NB4 (cell line): ENCODE results near the gene UNC5C.
A peak's percentile ranks its signal among the peaks of the same experiment; 100 is the strongest.

Experiments used
- DNase-seq: peaks from one replicate; pipeline ENCODE4 v3.0.0; 2010; ENCODE audit warnings: low read depth
- H3K4me3 ChIP-seq: one replicate; pipeline ENCODE4 v1.5.1; 2011; ENCODE audit warnings: mild to moderate bottlenecking, low read depth, low read length, moderate library complexity
- MYC ChIP-seq: IDR thresholded peaks from 2 replicates; pipeline ENCODE4 v1.6.1; 2011; ENCODE audit warnings: low read depth, low read length
- POLR2A ChIP-seq: IDR thresholded peaks from 2 replicates; pipeline ENCODE4 v1.6.1; 2011; ENCODE audit warnings: mild to moderate bottlenecking; ENCODE audit not compliant: insufficient read length; ENCODE audit errors: extremely low read depth
- TF ChIP-seq, protein P1 (sequence below): IDR thresholded peaks from 2 replicates; pipeline ENCODE4 v1.6.1; 2011; ENCODE audit warnings: low read depth, low read length
- TF ChIP-seq, protein P2 (sequence below): IDR thresholded peaks from one replicate; pipeline ENCODE4 v1.5.1; 2012; ENCODE audit warnings: low read depth, low read length

Gene UNC5C

DNA sequence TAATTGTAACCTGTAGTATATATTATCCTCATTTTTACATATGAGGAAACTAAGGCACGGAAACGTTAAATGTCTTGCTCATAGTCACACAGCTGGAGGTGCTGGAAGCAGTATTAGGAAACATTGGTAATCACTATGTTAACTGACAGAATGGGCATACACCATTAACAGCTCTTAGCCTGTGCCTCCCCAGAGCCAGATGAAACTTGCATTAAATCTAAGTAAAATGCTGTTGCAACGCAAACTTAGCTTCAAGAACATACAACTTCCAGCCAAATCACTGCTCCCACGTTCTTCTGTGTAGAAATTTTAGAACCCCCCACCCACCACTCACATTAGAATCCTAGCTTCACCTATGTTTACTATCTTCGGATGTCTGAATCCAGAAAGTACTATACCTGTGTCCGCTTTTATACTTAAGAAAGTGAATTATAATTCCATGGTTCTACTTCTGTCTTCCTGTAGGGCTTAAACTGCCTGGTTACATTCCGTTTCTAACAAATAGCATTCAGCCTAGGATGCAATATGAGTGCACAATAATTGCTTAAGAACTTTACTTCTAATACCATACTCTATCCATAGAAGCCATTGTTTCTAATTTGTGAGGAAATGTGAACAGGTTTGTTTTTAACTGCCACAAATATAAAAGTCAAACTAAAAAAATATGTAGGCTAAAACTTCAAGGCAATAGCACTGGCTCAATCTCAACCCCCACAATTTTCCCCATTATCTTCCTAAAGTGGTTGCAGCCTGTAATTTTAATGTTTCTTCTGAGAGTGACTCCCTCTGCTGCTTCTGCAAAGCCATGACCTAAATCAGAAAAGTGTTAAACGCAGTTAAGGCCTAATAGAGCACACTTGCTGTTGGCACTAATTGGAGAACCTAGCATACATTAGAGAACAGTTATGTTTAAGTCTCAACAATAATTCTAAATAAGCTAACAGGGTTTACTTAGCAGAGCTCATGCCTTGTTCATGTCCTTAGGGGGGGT, 4.4 kb downstream of the UNC5C start:
- TF ChIP-seq MYC (no peak), POLR2A (no peak)
- TF ChIP-seq, protein P1, sequence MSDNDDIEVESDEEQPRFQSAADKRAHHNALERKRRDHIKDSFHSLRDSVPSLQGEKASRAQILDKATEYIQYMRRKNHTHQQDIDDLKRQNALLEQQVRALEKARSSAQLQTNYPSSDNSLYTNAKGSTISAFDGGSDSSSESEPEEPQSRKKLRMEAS = no peak
- TF ChIP-seq, protein P2, sequence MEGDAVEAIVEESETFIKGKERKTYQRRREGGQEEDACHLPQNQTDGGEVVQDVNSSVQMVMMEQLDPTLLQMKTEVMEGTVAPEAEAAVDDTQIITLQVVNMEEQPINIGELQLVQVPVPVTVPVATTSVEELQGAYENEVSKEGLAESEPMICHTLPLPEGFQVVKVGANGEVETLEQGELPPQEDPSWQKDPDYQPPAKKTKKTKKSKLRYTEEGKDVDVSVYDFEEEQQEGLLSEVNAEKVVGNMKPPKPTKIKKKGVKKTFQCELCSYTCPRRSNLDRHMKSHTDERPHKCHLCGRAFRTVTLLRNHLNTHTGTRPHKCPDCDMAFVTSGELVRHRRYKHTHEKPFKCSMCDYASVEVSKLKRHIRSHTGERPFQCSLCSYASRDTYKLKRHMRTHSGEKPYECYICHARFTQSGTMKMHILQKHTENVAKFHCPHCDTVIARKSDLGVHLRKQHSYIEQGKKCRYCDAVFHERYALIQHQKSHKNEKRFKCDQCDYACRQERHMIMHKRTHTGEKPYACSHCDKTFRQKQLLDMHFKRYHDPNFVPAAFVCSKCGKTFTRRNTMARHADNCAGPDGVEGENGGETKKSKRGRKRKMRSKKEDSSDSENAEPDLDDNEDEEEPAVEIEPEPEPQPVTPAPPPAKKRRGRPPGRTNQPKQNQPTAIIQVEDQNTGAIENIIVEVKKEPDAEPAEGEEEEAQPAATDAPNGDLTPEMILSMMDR = no peak
- H3K4me3 ChIP-seq = peak overlapping the region; percentile 70

DNA sequence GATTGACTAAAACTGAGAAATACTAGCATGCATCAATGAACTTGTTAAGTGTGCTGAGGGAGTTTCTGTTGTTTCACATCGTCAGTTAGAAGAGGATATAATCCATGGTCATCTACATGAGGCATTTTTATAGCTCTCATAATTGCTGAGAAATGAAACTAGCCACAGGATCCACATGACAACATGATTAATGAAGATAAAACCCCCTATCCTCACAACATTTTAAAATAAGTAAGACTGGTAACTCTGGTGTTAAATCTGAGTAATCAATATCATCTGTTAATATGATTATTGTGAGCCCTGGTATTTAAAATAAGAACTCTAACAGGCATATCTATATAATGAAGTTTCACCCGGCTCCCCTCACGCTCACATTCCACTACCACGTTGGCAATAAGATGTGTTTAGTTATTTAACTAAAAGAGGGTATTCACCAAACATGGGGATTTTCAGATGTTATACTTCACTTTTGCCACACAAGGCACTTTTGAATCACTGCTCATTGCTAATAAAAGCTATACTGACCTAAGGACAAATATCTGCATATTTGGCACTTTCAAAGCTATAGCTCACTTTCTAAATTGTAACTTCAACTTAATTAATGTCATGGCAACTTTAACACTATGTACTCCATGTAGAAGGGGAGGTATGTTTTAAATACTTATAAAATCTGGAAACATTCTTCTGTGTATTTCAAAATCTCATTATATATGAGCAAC, 6.7 kb downstream of the UNC5C start:
- H3K4me3 ChIP-seq = no peak overlapping the region
- no peak for DNase-seq
- TF ChIP-seq POLR2A (no peak), MYC (no peak)
- TF ChIP-seq, protein P1 = no peak
- TF ChIP-seq, protein P2 = no peak

More for the DNA sequence above, 4.4 kb downstream of the UNC5C start:
- DNase-seq = no peak

DNA sequence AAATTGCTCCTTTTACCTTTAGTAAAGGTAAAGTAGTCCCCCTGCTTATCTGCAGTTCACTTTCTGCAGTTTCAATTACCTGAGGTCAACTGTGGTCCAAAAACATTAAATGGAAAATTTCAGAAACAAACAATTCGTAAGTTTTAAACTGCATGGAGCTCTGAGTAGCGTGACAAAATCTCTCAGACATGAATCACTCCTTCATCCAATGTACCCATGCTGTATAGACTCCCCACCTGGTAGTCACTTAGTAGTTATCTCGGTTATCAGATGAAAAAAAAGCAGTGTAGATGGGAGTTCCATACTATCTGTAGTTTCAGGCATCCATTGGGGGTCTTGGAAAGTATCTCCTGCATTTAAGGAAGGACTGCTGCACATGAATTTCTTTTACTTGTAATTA, 7.7 kb downstream of the UNC5C start:
- DNase-seq = no peak
- TF ChIP-seq, protein P1 = no peak
- TF ChIP-seq MYC (no peak), POLR2A (no peak)
- TF ChIP-seq, protein P2 = no peak
- no peak overlapping the region for H3K4me3 ChIP-seq

DNA sequence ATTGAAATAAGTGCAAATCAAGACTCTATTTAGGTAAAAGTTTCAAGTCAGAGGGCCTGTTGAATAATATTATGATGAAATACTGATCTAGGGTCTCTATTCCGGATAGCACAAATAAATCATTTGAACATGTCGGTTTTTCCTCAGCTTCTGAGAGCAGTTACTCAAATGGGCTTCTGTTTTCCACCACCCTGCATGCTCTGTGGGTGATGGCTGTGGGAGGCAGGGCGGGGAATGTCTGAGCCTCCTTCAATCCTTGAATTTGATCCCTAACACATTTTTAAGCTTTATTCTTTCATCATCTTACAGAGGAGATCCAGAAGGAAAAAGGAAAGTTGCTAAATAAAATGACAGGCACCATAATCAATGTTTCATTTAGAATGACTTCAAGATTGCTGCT, 8.5 kb downstream of the UNC5C start:
- H3K4me3 ChIP-seq = no peak overlapping the region
- DNase-seq = no peak
- TF ChIP-seq, protein P1 = no peak
- TF ChIP-seq POLR2A (no peak), MYC (no peak)
- TF ChIP-seq, protein P2 = no peak

DNA sequence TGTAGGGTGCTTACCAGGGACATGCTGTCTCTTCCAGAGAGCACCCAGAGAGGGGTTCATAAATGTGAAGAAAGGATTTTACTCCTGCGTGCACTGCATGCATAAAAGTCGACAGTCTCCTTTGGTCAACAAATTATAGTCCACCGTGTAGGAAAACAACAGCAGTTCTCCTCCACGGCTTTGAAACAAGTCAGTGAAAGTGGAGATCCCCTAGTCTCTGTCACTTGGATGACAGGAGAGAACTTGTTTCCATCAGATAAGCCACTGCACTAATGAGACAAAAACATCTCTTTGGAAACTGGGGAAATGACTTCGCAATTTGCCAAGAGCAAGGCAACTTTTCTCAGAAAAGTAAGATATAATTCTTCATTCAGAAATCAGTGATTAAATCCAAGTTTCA, 9.7 kb downstream of the UNC5C start:
- TF ChIP-seq, protein P2 = no peak
- TF ChIP-seq MYC = no peak
- DNase-seq = no peak
- H3K4me3 ChIP-seq = no peak overlapping the region
